ENCODE results near the gene CYBRD1. TPM values are rescaled to one million over a fixed set of nuclear protein-coding genes. Genes with fewer than 3 reads are reported as not detected.

CYBRD1 gene
- total and polyA plus RNA-seq, 10 of the 15 experiments (the other 5 are each of a cell fraction or from before 2014, with no cell fraction given) = 10.8 to 51.9 (median 29.6) TPM

DNA sequence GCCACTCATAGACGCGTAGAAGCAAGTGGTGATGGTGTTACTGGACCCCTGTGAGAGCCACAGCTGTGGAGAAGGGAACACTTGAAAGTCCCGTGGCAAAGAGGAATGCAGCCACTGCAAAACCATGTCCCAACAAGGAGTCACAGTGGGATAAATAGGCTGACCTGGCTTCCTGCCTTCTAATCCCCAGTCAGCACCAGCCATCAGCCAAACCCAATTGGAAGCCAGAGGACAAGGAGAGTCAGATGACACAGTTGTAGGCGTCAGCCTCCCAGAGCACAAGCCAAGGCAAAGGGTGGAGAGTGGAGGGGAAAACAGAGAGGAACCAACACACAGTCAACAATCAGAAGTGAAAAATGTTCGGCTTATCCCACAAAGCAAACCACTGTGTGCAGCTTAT lies 5.5 kb upstream of the CYBRD1 start (continued):
- TF ChIP-seq, protein P1, sequence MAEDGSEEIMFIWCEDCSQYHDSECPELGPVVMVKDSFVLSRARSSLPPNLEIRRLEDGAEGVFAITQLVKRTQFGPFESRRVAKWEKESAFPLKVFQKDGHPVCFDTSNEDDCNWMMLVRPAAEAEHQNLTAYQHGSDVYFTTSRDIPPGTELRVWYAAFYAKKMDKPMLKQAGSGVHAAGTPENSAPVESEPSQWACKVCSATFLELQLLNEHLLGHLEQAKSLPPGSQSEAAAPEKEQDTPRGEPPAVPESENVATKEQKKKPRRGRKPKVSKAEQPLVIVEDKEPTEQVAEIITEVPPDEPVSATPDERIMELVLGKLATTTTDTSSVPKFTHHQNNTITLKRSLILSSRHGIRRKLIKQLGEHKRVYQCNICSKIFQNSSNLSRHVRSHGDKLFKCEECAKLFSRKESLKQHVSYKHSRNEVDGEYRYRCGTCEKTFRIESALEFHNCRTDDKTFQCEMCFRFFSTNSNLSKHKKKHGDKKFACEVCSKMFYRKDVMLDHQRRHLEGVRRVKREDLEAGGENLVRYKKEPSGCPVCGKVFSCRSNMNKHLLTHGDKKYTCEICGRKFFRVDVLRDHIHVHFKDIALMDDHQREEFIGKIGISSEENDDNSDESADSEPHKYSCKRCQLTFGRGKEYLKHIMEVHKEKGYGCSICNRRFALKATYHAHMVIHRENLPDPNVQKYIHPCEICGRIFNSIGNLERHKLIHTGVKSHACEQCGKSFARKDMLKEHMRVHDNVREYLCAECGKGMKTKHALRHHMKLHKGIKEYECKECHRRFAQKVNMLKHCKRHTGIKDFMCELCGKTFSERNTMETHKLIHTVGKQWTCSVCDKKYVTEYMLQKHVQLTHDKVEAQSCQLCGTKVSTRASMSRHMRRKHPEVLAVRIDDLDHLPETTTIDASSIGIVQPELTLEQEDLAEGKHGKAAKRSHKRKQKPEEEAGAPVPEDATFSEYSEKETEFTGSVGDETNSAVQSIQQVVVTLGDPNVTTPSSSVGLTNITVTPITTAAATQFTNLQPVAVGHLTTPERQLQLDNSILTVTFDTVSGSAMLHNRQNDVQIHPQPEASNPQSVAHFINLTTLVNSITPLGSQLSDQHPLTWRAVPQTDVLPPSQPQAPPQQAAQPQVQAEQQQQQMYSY (CRISPR knock-in tag; IDR thresholded peaks at IDR 0.05) = no peak
- no peak for TF ChIP-seq MEF2A (IDR thresholded peaks at IDR 0.05; ENCODE audit: insufficient read depth, low read depth, low read length)

DNA sequence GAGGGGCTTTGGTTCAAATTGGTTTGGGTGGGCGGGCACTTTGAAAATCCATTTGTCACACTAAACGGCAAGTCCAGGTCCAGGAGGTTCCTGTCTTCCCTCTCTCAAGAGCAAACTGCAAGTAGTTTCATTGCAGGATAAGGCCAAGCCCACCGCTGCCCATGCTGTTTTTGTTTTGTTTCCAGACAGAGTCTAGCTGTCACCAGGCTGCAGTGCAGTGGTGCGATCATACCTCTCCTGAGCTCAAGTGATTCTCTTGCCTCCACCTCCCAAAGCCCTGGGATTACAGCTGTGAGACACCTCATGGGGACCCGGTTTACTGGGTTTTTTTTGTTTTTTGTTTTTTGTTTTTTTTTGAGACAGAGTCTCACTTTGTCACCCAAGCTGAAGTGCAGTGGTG lies 1.8 kb upstream of the CYBRD1 start:
- ChIA-PET POLR2A (interaction anchor here (2.9 to 3.7 kb wide), 2 partner anchors 10 to 12 kb away, joined by 13 to 24 read pairs; no protein-coding TSS in a partner anchor), SMC1A (ENCODE audit: uncharacterized antibody, unreplicated experiment) (interaction anchor here (1.0 to 5.5 kb wide), 4 partner anchors 9 to 87 kb away, joined by 3 to 46 read pairs (median 10); partner anchors contain the start of genes DCAF17 and METTL8), CTCF (interaction anchor here (2.5 to 2.6 kb wide), 2 partner anchors 10 to 11 kb away, joined by 14 to 17 read pairs; no protein-coding TSS in a partner anchor), RAD21 (ENCODE audit: unreplicated experiment) (interaction anchor here (1.6 to 3.7 kb wide), 2 partner anchors 10 to 104 kb away, joined by 7 to 13 read pairs; no protein-coding TSS in a partner anchor)
- Histone ChIP-seq H4K20me1 (ENCODE audit: control insufficient read depth, insufficient read depth) (0 out of 2 replicates have a peak, but pooled peaks cover 2% of the 10 kb centered on the region), H3K36me3 (ENCODE audit: control insufficient read depth in 2 of 2, insufficient read depth in 2 of 2, low read length in 1 of 2) (no peaks in the 10 kb centered on the region; a peak in 1 of 4 replicates), H3K27ac (ENCODE audit: control insufficient read depth, insufficient read depth) (no peak overlapping the region), H3K9me3 (replicated peaks; ENCODE audit: control insufficient read depth, insufficient read depth, low read length) (no peaks in the 10 kb centered on the region), H3K4me1 (ENCODE audit: control insufficient read depth, insufficient read depth, low read length) (peaks cover 6% of the 10 kb centered on the region), H2AFZ (ENCODE audit: control insufficient read depth, low read depth, low read length) (no peak overlapping the region), H3K4me2 (ENCODE audit: control insufficient read depth, insufficient read depth) (no peak overlapping the region), H3K27me3 (replicated peaks in 1 of 2; ENCODE audit: control insufficient read depth in 2 of 2, insufficient read depth in 2 of 2, low read length in 1 of 2) (no peaks in the 10 kb centered on the region), H3K79me2 (ENCODE audit: control insufficient read depth, insufficient read depth, low read length) (peaks cover 35% of the 10 kb centered on the region), H3K4me3 (no peak overlapping the region), H3K9ac (ENCODE audit: control insufficient read depth, insufficient read depth, low read length) (no peak overlapping the region)
- no peak for DNase-seq (ENCODE audit: low read depth, low spot score)
- ATAC-seq = no peak
- 89% methylated on average over 5 of the region's 5 CpGs for WGBS (ENCODE audit: insufficient coverage, insufficient replicate concordance, low lambda C conversion rate, missing lambda C conversion rate)
- in situ Hi-C loops (cut with MboI) = no loop called here
- intact Hi-C loops (cut with micrococcal nuclease; ENCODE audit: unreplicated experiment) = loop anchor here (5.0 to 10.0 kb wide), 3 partner anchors 88 to 366 kb away; partner anchors contain the start of genes DCAF17 and METTL8
- no TSS peak for BruUV-seq (replicated peaks)
- FAIRE-seq = no peak
- TF ChIP-seq CHD4 (IDR thresholded peaks at IDR 0.05) (no peak), BHLHE40 (IDR thresholded peaks at IDR 0.05; ENCODE audit: borderline replicate concordance in 1 of 2, low read depth in 2 of 2, low read length in 1 of 2) (no peak), PAX8 (IDR thresholded peaks at IDR 0.05) (no peak), SREBF2 (IDR thresholded peaks at IDR 0.05; ENCODE audit: low read length) (no peak), WRNIP1 (IDR thresholded peaks at IDR 0.05; ENCODE audit: borderline replicate concordance, low read depth, low read length) (no peak), SMAD1 (IDR thresholded peaks at IDR 0.05; ENCODE audit: low read depth, partially characterized antibody) (no peak), PAX5 (IDR thresholded peaks at IDR 0.05; ENCODE audit: borderline replicate concordance, low read depth, low read length) (no peak)
- TF ChIP-seq, protein P2, sequence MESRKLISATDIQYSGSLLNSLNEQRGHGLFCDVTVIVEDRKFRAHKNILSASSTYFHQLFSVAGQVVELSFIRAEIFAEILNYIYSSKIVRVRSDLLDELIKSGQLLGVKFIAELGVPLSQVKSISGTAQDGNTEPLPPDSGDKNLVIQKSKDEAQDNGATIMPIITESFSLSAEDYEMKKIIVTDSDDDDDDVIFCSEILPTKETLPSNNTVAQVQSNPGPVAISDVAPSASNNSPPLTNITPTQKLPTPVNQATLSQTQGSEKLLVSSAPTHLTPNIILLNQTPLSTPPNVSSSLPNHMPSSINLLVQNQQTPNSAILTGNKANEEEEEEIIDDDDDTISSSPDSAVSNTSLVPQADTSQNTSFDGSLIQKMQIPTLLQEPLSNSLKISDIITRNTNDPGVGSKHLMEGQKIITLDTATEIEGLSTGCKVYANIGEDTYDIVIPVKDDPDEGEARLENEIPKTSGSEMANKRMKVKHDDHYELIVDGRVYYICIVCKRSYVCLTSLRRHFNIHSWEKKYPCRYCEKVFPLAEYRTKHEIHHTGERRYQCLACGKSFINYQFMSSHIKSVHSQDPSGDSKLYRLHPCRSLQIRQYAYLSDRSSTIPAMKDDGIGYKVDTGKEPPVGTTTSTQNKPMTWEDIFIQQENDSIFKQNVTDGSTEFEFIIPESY (IDR thresholded peaks at IDR 0.05) = no peak
- TF ChIP-seq, protein P3, sequence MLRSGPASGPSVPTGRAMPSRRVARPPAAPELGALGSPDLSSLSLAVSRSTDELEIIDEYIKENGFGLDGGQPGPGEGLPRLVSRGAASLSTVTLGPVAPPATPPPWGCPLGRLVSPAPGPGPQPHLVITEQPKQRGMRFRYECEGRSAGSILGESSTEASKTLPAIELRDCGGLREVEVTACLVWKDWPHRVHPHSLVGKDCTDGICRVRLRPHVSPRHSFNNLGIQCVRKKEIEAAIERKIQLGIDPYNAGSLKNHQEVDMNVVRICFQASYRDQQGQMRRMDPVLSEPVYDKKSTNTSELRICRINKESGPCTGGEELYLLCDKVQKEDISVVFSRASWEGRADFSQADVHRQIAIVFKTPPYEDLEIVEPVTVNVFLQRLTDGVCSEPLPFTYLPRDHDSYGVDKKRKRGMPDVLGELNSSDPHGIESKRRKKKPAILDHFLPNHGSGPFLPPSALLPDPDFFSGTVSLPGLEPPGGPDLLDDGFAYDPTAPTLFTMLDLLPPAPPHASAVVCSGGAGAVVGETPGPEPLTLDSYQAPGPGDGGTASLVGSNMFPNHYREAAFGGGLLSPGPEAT (IDR thresholded peaks at IDR 0.05; ENCODE audit: low read depth) = no peak
- TF ChIP-seq, protein P4, sequence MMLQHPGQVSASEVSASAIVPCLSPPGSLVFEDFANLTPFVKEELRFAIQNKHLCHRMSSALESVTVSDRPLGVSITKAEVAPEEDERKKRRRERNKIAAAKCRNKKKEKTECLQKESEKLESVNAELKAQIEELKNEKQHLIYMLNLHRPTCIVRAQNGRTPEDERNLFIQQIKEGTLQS (IDR thresholded peaks at IDR 0.05; ENCODE audit: borderline replicate concordance, extremely low read depth, low read depth, low read length) = no peak
